Upper lobe of left lung (tissue), 4 donors: ENCODE results near the gene SMOC2.

Experiments used
- CTCF ChIP-seq, 6 experiments: fragments of 450-650 bp in 4 of 6; fragments of 200-600 bp in 2 of 6; sonication (generic) in 2 of 6; IDR thresholded peaks; one replicate each; pipeline ENCODE4 v1.5.1; 2016 to 2019; ENCODE audit warnings: antibody characterized with exemption in 6 of 6
- POLR2AphosphoS5 ChIP-seq, 2 donors: sonication (generic); formaldehyde crosslinking; IDR thresholded peaks; one replicate each; pipeline ENCODE4 v1.5.1; 2017; ENCODE audit warnings: antibody characterized with exemption in 2 of 2

GRCh38 chr6:168507297-168507696, 66.3 kb downstream of the SMOC2 start:
- TF ChIP-seq CTCF (IDR thresholded peaks at IDR 0.05) (no peak), POLR2AphosphoS5 (IDR thresholded peaks at IDR 0.05) (no peak)
